ENCODE data around the gene VENTX.

Gene VENTX

DNA sequence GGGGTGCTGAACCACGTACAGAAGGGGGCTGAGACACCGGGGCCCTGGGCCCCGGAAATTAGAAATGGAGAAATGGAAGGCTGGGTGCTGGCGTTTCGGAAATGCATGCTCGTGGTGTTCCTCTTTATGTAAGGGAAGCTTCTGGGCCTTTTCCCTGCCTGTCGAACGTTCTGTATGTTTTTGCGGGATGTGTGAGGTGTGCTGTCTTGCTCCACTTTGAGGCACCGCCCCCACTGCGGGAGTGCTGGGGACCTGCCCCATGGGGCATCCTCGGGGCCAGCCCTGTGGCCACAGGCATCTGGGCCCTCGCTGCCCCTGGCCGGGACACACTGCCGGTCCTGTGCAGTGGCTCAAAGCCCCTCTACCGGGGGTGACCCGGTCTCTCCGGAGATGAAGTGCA, 1.7 kb upstream of the VENTX start:
- H3K9ac ChIP-seq (ENCODE audit: low read length in 5 of 5), result peak overlapping the region in 1 of 5 donors; percentile 30
- H3K27ac ChIP-seq (ENCODE audit: low read depth, low read length), result no peak overlapping the region
- no peaks in the 10 kb centered on the region for H3K9me3 ChIP-seq (ENCODE audit: control insufficient read depth in 5 of 5, low read length in 5 of 5)
- H3K27me3 ChIP-seq (ENCODE audit: control insufficient read depth in 5 of 5, insufficient read depth in 4 of 5, low read length in 5 of 5), result peaks cover 26 to 62% (median 50%) of the 10 kb centered on the region in 5 donors
- H3K4me1 ChIP-seq (ENCODE audit: control insufficient read depth in 5 of 5, insufficient read depth in 5 of 5, low read length in 5 of 5), result peaks cover 0 to 24% (median 11%) of the 10 kb centered on the region in 5 donors
- peak overlapping the region in 2 of 5 donors; percentile 39 to 55 for H3K4me3 ChIP-seq (ENCODE audit: low read depth in 1 of 5, low read length in 5 of 5)
- no peaks in the 10 kb centered on the region for H3K36me3 ChIP-seq (ENCODE audit: control insufficient read depth in 5 of 5, insufficient read depth in 5 of 5, low read length in 5 of 5)

DNA sequence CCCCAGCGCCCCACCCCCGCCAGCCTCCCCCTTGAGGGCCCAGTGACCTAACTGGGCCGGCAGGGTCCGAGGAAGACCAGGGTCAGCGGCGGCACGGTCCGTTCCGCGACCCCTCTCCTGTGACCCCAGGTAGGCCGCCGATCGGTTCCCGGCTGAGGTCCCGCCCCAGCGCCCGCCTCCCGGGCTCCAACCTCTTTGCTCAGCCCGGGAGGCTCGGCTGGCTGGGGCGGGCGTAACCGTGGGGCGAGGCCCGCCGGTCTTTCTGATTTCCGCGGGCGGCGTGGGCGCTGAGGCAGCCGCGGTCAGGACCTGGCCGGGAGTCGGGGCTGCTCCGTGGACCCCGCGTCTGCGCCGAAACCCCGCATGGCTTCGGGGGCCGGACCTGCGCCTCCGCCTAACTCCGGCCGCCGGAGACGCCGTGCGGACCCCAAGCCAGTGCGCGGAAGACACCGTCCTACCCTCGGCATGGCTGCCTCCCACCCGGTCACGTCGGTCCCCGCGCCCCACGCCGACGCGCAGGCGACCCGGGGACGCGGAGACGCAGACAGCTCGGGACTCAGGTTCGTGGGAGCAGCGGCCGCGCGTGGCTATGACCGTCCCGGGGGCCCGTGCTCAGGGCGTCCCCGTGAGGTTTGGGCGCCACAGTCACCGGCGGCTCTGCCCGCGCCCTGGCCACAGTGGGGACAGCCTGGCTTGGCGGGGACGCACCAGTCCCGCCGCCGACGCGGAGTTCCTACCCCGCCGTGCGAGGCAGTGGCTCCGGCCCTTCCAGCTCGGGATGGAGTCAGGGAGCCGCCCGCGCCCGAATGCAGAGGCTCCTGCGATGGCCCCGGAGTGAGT, 1.0 kb upstream of the VENTX start:
- H3K9ac ChIP-seq (ENCODE audit: low read length in 5 of 5), result no peak overlapping the region
- peaks cover 24 to 63% (median 51%) of the 10 kb centered on the region in 5 donors for H3K27me3 ChIP-seq (ENCODE audit: control insufficient read depth in 5 of 5, insufficient read depth in 4 of 5, low read length in 5 of 5)
- H3K9me3 ChIP-seq (ENCODE audit: control insufficient read depth in 5 of 5, low read length in 5 of 5), result no peaks in the 10 kb centered on the region
- peaks cover 0 to 31% (median 13%) of the 10 kb centered on the region in 5 donors for H3K4me1 ChIP-seq (ENCODE audit: control insufficient read depth in 5 of 5, insufficient read depth in 5 of 5, low read length in 5 of 5)
- H3K4me3 ChIP-seq (ENCODE audit: low read depth in 1 of 5, low read length in 5 of 5), result peak overlapping the region in 2 of 5 donors; percentile 43 to 55
- no peaks in the 10 kb centered on the region for H3K36me3 ChIP-seq (ENCODE audit: control insufficient read depth in 5 of 5, insufficient read depth in 5 of 5, low read length in 5 of 5)
- H3K27ac ChIP-seq (ENCODE audit: low read depth, low read length), result no peak overlapping the region

DNA sequence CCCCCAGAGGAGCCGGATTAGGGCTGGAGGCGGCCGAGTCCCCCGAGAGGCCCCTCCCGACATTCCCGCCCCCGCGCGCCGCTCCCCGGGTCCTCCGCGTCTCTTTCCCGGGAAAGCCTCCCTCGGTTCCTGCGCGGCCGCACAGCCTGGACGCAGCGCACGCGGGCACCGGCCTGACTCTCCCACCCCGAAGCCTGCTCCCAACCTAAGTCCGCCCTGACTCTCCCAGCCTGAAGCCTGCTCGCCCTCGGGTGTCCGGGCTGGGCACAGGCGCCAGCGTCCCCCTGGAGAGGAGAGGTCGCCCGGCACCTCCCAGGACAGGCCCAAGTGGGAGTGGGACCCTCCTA, 441 bp upstream of the VENTX start:
- no peaks in the 10 kb centered on the region for H3K36me3 ChIP-seq (ENCODE audit: control insufficient read depth in 5 of 5, insufficient read depth in 5 of 5, low read length in 5 of 5)
- H3K9ac ChIP-seq (ENCODE audit: low read length in 5 of 5), result no peak overlapping the region
- H3K9me3 ChIP-seq (ENCODE audit: control insufficient read depth in 5 of 5, low read length in 5 of 5), result no peaks in the 10 kb centered on the region
- H3K27ac ChIP-seq (ENCODE audit: low read depth, low read length), result no peak overlapping the region
- peaks cover 0 to 35% (median 17%) of the 10 kb centered on the region in 5 donors for H3K4me1 ChIP-seq (ENCODE audit: control insufficient read depth in 5 of 5, insufficient read depth in 5 of 5, low read length in 5 of 5)
- H3K4me3 ChIP-seq (ENCODE audit: low read depth in 1 of 5, low read length in 5 of 5), result peak overlapping the region in 2 of 5 donors; percentile 43 to 55
- H3K27me3 ChIP-seq (ENCODE audit: control insufficient read depth in 5 of 5, insufficient read depth in 4 of 5, low read length in 5 of 5), result peaks cover 23 to 59% (median 51%) of the 10 kb centered on the region in 5 donors

DNA sequence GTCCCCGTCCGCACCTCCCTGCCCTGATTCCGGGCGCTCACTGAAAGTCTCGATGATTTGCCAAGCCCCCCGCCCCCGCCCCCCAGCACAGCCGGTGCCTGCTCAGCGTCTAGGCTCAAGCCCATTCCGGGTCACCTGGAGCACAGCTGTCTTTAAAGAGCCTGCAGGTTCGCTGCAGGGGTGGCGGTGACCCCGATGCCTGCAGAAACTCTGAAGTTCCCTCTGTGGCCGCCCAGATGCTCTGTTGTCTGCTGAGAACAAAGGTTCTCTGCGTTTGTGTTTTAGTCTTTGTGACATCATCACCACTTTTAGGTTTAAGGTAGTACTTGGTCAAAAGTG, 780 bp downstream of the VENTX start:
- H3K36me3 ChIP-seq (ENCODE audit: control insufficient read depth in 5 of 5, insufficient read depth in 5 of 5, low read length in 5 of 5), result no peaks in the 10 kb centered on the region
- H3K9ac ChIP-seq (ENCODE audit: low read length in 5 of 5), result no peak overlapping the region
- H3K4me3 ChIP-seq (ENCODE audit: low read depth in 1 of 5, low read length in 5 of 5), result no peak overlapping the region
- H3K9me3 ChIP-seq (ENCODE audit: control insufficient read depth in 5 of 5, low read length in 5 of 5), result no peaks in the 10 kb centered on the region
- H3K4me1 ChIP-seq (ENCODE audit: control insufficient read depth in 5 of 5, insufficient read depth in 5 of 5, low read length in 5 of 5), result peaks cover 0 to 35% (median 17%) of the 10 kb centered on the region in 5 donors
- H3K27me3 ChIP-seq (ENCODE audit: control insufficient read depth in 5 of 5, insufficient read depth in 4 of 5, low read length in 5 of 5), result peaks cover 25 to 60% (median 57%) of the 10 kb centered on the region in 5 donors
- H3K27ac ChIP-seq (ENCODE audit: low read depth, low read length), result no peak overlapping the region

DNA sequence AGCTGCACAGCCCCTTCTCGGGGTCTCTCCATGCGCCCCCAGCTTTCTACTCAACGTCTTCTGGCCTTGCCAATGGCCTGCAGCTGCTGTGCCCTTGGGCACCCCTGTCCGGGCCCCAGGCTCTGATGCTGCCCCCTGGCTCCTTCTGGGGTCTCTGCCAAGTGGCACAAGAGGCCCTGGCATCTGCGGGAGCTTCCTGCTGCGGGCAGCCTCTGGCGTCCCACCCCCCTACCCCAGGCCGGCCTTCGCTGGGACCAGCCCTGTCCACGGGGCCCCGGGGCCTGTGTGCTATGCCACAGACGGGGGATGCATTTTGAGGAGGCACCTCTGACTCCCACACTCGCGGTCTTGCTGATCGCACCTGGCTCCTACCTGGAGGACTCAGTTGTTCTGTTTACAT, 2.3 kb downstream of the VENTX start:
- H3K9ac ChIP-seq (ENCODE audit: low read length in 5 of 5), result no peak overlapping the region
- H3K36me3 ChIP-seq (ENCODE audit: control insufficient read depth in 5 of 5, insufficient read depth in 5 of 5, low read length in 5 of 5), result no peaks in the 10 kb centered on the region
- H3K9me3 ChIP-seq (ENCODE audit: control insufficient read depth in 5 of 5, low read length in 5 of 5), result no peaks in the 10 kb centered on the region
- H3K27me3 ChIP-seq (ENCODE audit: control insufficient read depth in 5 of 5, insufficient read depth in 4 of 5, low read length in 5 of 5), result peaks cover 32 to 68% (median 63%) of the 10 kb centered on the region in 5 donors
- H3K27ac ChIP-seq (ENCODE audit: low read depth, low read length), result no peak overlapping the region
- H3K4me1 ChIP-seq (ENCODE audit: control insufficient read depth in 5 of 5, insufficient read depth in 5 of 5, low read length in 5 of 5), result peaks cover 0 to 35% (median 17%) of the 10 kb centered on the region in 5 donors
- no peak overlapping the region for H3K4me3 ChIP-seq (ENCODE audit: low read depth in 1 of 5, low read length in 5 of 5)

DNA sequence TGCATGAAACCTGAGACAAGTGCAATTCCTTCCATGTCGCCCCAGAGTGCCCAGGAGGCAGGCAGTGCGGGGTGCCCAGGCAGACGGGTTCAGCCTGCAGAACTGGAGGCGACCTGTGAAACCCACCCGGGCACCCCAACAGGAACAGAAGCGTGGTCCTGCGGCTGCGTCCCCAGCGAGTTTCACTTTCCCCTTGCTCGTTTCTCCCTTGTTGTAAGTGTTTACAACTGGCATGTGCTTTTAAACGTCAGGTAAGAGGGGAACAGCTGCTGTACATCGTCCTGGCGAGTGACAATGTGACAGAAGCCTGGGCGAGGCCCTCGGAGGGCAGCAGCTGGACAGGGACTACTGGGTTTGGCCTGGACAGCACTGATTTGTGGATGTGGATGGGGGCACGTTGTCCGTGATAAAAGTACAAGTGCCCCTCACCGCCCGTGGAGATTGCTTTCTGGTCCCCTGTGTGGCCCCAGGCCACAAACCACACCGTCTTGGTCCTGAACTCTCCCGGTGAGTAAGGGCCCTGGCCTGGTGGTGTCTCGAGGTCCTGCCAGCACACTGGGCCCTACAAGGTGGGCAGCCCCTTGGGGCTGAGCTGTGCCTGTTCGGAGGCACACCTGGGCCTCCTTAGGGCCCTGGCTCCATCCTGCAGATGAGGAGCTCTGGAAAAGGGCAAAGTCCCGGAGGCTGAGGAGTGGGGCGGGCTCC, 4.0 kb downstream of the VENTX start:
- Histone ChIP-seq H3K27ac (ENCODE audit: low read depth, low read length) (no peak overlapping the region), H3K36me3 (ENCODE audit: control insufficient read depth in 5 of 5, insufficient read depth in 5 of 5, low read length in 5 of 5) (no peaks in the 10 kb centered on the region), H3K4me3 (ENCODE audit: low read depth in 1 of 5, low read length in 5 of 5) (peak overlapping the region in 2 of 5 donors; percentile 42 to 50), H3K9ac (ENCODE audit: low read length in 5 of 5) (no peak overlapping the region), H3K9me3 (ENCODE audit: control insufficient read depth in 5 of 5, low read length in 5 of 5) (no peaks in the 10 kb centered on the region), H3K27me3 (ENCODE audit: control insufficient read depth in 5 of 5, insufficient read depth in 4 of 5, low read length in 5 of 5) (peaks cover 38 to 73% (median 68%) of the 10 kb centered on the region in 5 donors), H3K4me1 (ENCODE audit: control insufficient read depth in 5 of 5, insufficient read depth in 5 of 5, low read length in 5 of 5) (peaks cover 0 to 30% (median 14%) of the 10 kb centered on the region in 5 donors)

DNA sequence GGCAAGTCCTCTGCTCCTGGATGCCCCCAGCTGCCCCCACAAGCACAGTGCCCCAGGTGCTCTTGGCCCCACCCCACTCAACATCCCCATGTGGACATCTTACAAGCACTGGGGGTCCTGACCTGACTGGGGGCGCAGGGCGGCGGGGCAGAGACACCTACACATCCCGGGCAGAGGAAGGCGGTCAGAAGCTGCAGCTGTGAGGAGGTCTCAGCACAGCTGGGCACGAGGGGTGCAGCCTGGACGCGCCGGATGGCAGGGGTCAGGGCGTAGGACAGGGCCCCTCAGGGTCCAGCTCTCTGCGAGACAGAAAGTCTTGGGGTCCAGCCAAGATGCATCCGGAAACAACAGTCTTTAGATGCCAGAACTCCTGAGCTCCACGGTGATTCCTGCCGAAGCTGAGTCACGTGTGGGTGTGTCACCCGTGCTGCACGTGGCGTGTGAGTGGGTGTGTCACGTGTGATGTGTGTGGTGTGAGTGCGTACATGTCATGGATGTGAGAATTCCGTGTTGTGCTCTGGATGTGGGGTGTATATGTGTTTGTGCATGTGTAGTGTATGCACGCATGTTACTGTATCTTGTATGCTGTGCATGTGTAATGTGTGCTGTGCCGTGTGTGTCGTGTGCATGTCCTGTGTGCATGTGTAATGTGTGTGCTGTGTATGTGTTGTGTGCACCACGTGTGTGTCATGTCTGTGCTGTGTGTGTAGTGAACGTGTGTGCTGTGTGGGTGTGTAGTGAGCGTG, 5.1 kb downstream of the VENTX start:
- Histone ChIP-seq H3K27ac (ENCODE audit: low read depth, low read length) (no peak overlapping the region), H3K9me3 (ENCODE audit: control insufficient read depth in 5 of 5, low read length in 5 of 5) (no peaks in the 10 kb centered on the region), H3K4me3 (ENCODE audit: low read depth in 1 of 5, low read length in 5 of 5) (no peak overlapping the region), H3K27me3 (ENCODE audit: control insufficient read depth in 5 of 5, insufficient read depth in 4 of 5, low read length in 5 of 5) (peaks cover 41 to 70% (median 68%) of the 10 kb centered on the region in 5 donors), H3K4me1 (ENCODE audit: control insufficient read depth in 5 of 5, insufficient read depth in 5 of 5, low read length in 5 of 5) (peaks cover 0 to 23% (median 9%) of the 10 kb centered on the region in 5 donors), H3K36me3 (ENCODE audit: control insufficient read depth in 5 of 5, insufficient read depth in 5 of 5, low read length in 5 of 5) (no peaks in the 10 kb centered on the region), H3K9ac (ENCODE audit: low read length in 5 of 5) (no peak overlapping the region)

DNA sequence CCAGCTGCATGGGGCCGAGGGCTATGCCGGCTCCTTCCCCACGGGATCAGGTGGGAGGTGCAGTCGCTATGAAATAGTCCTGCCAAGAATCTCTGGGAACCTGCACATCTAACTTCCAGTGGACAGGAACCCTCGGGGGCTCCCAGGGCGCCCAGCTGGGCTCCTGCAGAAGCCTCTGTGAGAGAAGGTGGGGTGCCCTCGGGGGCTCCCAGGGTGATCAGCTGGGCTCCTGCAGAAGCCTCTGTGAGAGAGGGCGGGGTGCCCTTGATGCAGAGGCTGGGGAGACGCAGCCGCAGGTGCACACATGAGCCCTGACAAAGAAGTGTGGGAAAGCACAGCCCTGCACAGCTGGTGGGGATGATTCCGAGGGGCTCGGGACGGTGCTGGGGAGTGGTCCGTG, 5.9 kb downstream of the VENTX start:
- Histone ChIP-seq H3K27me3 (ENCODE audit: control insufficient read depth in 5 of 5, insufficient read depth in 4 of 5, low read length in 5 of 5) (peaks cover 48 to 71% (median 66%) of the 10 kb centered on the region in 5 donors), H3K27ac (ENCODE audit: low read depth, low read length) (no peak overlapping the region), H3K4me1 (ENCODE audit: control insufficient read depth in 5 of 5, insufficient read depth in 5 of 5, low read length in 5 of 5) (peaks cover 0 to 18% (median 4%) of the 10 kb centered on the region in 5 donors), H3K9me3 (ENCODE audit: control insufficient read depth in 5 of 5, low read length in 5 of 5) (no peaks in the 10 kb centered on the region), H3K36me3 (ENCODE audit: control insufficient read depth in 5 of 5, insufficient read depth in 5 of 5, low read length in 5 of 5) (no peaks in the 10 kb centered on the region), H3K4me3 (ENCODE audit: low read depth in 1 of 5, low read length in 5 of 5) (no peak overlapping the region), H3K9ac (ENCODE audit: low read length in 5 of 5) (no peak overlapping the region)

DNA sequence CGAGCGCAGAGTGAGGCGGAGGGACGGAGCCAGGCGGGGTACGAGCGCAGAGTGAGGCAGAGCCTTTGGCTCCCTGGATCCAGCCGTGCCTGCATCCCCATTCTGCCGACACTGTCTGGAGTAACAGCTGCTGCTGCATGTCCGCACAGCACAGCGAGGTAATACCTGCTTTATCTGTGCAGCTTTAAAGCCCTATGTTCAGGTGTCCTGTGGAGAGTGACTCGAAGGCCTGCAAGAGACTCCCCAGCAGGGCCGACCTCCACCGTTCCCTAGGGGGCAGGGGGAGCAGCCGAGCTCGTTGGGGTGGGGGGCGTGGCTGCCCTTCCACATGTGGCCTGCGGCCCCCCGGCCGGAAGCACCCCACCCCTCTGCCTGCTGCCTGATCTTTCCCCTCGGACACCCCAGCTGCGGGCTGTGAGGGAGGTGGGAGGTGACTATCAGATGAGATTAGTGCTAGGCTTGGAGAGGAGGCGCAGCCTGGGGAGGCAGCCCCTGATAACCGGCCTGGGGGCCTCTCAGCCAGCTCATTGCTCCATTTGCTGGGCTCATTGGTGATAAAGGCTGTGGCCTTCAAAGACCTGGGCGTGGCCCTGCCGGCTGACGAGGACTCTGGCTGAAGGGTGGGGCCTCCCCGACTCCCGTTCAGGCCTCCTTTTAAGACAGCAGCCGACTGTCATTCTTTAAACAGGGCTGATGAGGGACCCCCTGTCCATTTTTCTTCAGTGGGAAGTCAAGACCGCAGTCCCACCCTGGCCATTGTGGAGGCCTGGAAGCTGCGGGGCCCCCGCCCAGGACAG, 8.0 kb downstream of the VENTX start:
- H3K4me3 ChIP-seq (ENCODE audit: low read depth in 1 of 5, low read length in 5 of 5), result no peak overlapping the region
- peaks cover 0 to 18% (median 4%) of the 10 kb centered on the region in 5 donors for H3K4me1 ChIP-seq (ENCODE audit: control insufficient read depth in 5 of 5, insufficient read depth in 5 of 5, low read length in 5 of 5)
- peaks cover 53 to 74% (median 73%) of the 10 kb centered on the region in 5 donors for H3K27me3 ChIP-seq (ENCODE audit: control insufficient read depth in 5 of 5, insufficient read depth in 4 of 5, low read length in 5 of 5)
- H3K36me3 ChIP-seq (ENCODE audit: control insufficient read depth in 5 of 5, insufficient read depth in 5 of 5, low read length in 5 of 5), result no peaks in the 10 kb centered on the region
- no peaks in the 10 kb centered on the region for H3K9me3 ChIP-seq (ENCODE audit: control insufficient read depth in 5 of 5, low read length in 5 of 5)
- no peak overlapping the region for H3K9ac ChIP-seq (ENCODE audit: low read length in 5 of 5)
- H3K27ac ChIP-seq (ENCODE audit: low read depth, low read length), result no peak overlapping the region

Measured in subcutaneous abdominal adipose tissue (tissue), 5 donors.